Lung (tissue), 12 donors: ENCODE measurements around the gene PRSS37. TPM values are rescaled to one million over a fixed set of nuclear protein-coding genes. Genes with fewer than 3 reads are reported as not detected.

Experiments
- ATAC-seq: fragments of 200-7000 bp; cut with Tn5 transposase; one replicate; pipeline ENCODE4 v1.9.1; 2020; ENCODE audit warnings: moderate number of reproducible peaks; ENCODE audit not compliant: insufficient read depth, low FRiP score
- DNase-seq, 3 donors: peaks; one replicate each; pipeline ENCODE4 v3.0.0-alpha.2; 2013 to 2017
- H3K27ac ChIP-seq, 2 donors: one replicate each; pipeline ENCODE4 v1.5.1; 2013; ENCODE audit warnings: mild to moderate bottlenecking in 2 of 2, moderate library complexity in 2 of 2, control low read depth in 1 of 2, inconsistent platforms in 1 of 2, low read depth in 1 of 2, low read length in 1 of 2
- H3K27me3 ChIP-seq, 3 donors: one replicate each; pipeline ENCODE4 v1.5.1; 2013; ENCODE audit warnings: low read length in 2 of 3; ENCODE audit not compliant: control insufficient read depth in 3 of 3, insufficient read depth in 3 of 3
- H3K36me3 ChIP-seq, 4 donors: one replicate each; pipeline ENCODE4 v1.5.1; 2013; ENCODE audit warnings: low read length in 4 of 4, mild to moderate bottlenecking in 1 of 4, moderate library complexity in 1 of 4; ENCODE audit not compliant: control insufficient read depth in 4 of 4, insufficient read depth in 4 of 4
- H3K4me1 ChIP-seq, 5 donors: one replicate each; pipeline ENCODE4 v1.5.1; 2013; ENCODE audit warnings: low read length in 5 of 5, mild to moderate bottlenecking in 2 of 5, moderate library complexity in 1 of 5; ENCODE audit not compliant: control insufficient read depth in 5 of 5, insufficient read depth in 5 of 5
- H3K4me3 ChIP-seq: one replicate; pipeline ENCODE4 v1.5.1; 2013; ENCODE audit warnings: mild to moderate bottlenecking, control low read depth, moderate library complexity
- H3K9ac ChIP-seq, 2 donors: one replicate each; pipeline ENCODE4 v1.5.1; 2013; ENCODE audit warnings: low read length in 2 of 2, control low read depth in 1 of 2; ENCODE audit not compliant: insufficient read depth in 1 of 2
- H3K9me3 ChIP-seq, 4 donors: one replicate each; pipeline ENCODE4 v1.5.1; 2013; ENCODE audit warnings: low read length in 3 of 4, mild to moderate bottlenecking in 1 of 4, moderate library complexity in 1 of 4; ENCODE audit not compliant: control insufficient read depth in 4 of 4, insufficient read depth in 3 of 4
- WGBS, 2 donors: extraction: QIAGEN DNeasy Blood & Tissue Kit; methylation state at CpG; one replicate each; pipeline ENCODE4 v1.1.7; 2013; 5-methylcytosine and 5-hydroxymethylcytosine counted together
- polyA plus RNA-seq, 2 donors: library from polyadenylated mRNA; stranded (reverse); fragments of 200-250 nt; gene quantifications; one replicate each; pipeline ENCODE4 v1.2.1, GENCODE V29; 2013
- total RNA-seq, 2 donors: library from RNA; depleted of rRNA in 1 of 2; stranded (reverse); fragments of >200 nt in 1 of 2; gene quantifications; one replicate each; pipeline ENCODE4 v1.2.1, GENCODE V29; 2014 to 2021
- TF ChIP-seq, protein P1 (sequence below): IDR thresholded peaks from 2 replicates; pipeline ENCODE4 v1.5.1; 2012; ENCODE audit warnings: mild to moderate bottlenecking; ENCODE audit errors: control extremely low read depth, extremely low read depth
- donor health status: control.
- donor health status: control.
- donor health status: Bipolar disorder and iron deficiency.
- donor health status: healthy.
- donor health status: DM: yes; HTN: yes; CAD: no.

Gene PRSS37
- total and polyA plus RNA-seq, 4 donors, result not detected

- no peak overlapping the region for H3K27ac ChIP-seq
- 76 to 82% methylated on average over 5 of the region's 5 CpGs for WGBS, 2 donors
- TF ChIP-seq, protein P1, sequence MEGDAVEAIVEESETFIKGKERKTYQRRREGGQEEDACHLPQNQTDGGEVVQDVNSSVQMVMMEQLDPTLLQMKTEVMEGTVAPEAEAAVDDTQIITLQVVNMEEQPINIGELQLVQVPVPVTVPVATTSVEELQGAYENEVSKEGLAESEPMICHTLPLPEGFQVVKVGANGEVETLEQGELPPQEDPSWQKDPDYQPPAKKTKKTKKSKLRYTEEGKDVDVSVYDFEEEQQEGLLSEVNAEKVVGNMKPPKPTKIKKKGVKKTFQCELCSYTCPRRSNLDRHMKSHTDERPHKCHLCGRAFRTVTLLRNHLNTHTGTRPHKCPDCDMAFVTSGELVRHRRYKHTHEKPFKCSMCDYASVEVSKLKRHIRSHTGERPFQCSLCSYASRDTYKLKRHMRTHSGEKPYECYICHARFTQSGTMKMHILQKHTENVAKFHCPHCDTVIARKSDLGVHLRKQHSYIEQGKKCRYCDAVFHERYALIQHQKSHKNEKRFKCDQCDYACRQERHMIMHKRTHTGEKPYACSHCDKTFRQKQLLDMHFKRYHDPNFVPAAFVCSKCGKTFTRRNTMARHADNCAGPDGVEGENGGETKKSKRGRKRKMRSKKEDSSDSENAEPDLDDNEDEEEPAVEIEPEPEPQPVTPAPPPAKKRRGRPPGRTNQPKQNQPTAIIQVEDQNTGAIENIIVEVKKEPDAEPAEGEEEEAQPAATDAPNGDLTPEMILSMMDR, result no peak
- no peaks in the 10 kb centered on the region for H3K4me1 ChIP-seq
- no peaks in the 10 kb centered on the region for H3K27me3 ChIP-seq
- ATAC-seq (no peak), DNase-seq (no peak)
- peaks cover 0 to 7% (median 2%) of the 10 kb centered on the region in 4 donors for H3K9me3 ChIP-seq
- no peak overlapping the region for H3K9ac ChIP-seq
- H3K36me3 ChIP-seq, result no peaks in the 10 kb centered on the region
- no peak overlapping the region for H3K4me3 ChIP-seq
Measured at GRCh38 chr7:141847996-141848395, 6.7 kb upstream of the PRSS37 start.

GRCh38 chr7:141844256-141844655, 3.0 kb upstream of the PRSS37 start:
- TF ChIP-seq, protein P1, result no peak
- no peak overlapping the region for H3K27ac ChIP-seq
- no peak overlapping the region for H3K9ac ChIP-seq
- H3K4me1 ChIP-seq, result no peaks in the 10 kb centered on the region
- ATAC-seq (no peak), DNase-seq (no peak)
- H3K9me3 ChIP-seq, result peaks cover 0 to 6% (median 0%) of the 10 kb centered on the region in 4 donors
- H3K27me3 ChIP-seq, result no peaks in the 10 kb centered on the region
- no peaks in the 10 kb centered on the region for H3K36me3 ChIP-seq
- H3K4me3 ChIP-seq, result no peak overlapping the region

DNA sequence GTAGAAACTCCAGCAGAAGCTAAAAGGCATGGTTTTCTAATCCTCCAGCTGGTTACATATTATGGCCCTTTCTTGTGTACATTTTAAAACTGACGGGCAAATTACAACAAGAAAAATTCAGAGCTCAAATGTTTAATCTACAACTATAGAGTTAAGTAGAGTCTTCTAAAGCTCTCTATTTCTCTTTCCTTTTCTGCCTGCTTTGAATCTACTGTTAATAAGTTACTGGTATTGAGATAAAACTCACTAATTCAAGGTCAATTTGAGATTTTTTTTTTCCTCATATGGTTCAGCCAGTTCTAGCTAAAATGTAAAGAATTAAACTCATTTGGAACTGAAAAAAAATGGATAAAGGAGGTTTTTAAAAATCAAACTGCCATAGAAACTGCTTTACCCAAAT, 1.6 kb upstream of the PRSS37 start:
- Histone ChIP-seq H3K9me3 (peaks cover 0 to 6% (median 0%) of the 10 kb centered on the region in 4 donors), H3K4me1 (no peaks in the 10 kb centered on the region), H3K4me3 (no peak overlapping the region), H3K36me3 (no peaks in the 10 kb centered on the region), H3K27me3 (no peaks in the 10 kb centered on the region), H3K9ac (peak overlapping the region in 1 of 2 donors; percentile 16), H3K27ac (no peak overlapping the region)
- DNase-seq (peak in 2 of 3 donors; percentile 3 to 27), ATAC-seq (no peak)
- TF ChIP-seq, protein P1, result no peak
- 75 to 88% methylated on average over 1 of the region's 1 CpG for WGBS, 2 donors

DNA sequence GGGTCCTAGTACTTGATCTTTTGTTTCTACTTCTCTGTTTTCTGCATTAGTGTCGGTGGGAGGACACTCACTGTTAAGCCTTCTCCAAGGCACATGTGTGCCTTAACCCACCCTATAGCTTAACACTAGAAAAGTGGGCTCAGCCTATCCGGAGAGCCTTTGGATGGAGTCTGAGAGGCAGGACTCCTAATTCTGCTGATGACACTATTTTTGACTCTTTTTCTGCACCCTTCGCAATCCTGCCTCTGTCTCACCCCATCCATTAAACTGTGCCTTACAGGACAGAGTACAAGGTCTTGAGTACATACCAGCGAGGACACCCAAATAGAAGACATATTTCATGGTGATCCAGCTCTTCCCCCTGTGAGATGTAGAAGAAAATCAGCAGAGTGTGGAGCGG, 577 bp downstream of the PRSS37 start:
- Histone ChIP-seq H3K36me3 (no peaks in the 10 kb centered on the region), H3K4me3 (no peak overlapping the region), H3K27me3 (no peaks in the 10 kb centered on the region), H3K9me3 (peaks cover 0 to 2% (median 0%) of the 10 kb centered on the region in 4 donors), H3K9ac (no peak overlapping the region), H3K27ac (no peak overlapping the region), H3K4me1 (no peaks in the 10 kb centered on the region)
- WGBS, 2 donors, result 97% methylated on average over 5 of the region's 5 CpGs
- DNase-seq, result no peak
- no peak for ATAC-seq
- TF ChIP-seq, protein P1, result no peak
